Measurements from ENCODE around the gene BANP.
"Not testable (repeated sequence)": the region's sequence is repeated elsewhere in the genome, so short reads cannot be mapped to it uniquely, and the experiment has no call there.

- TF ChIP-seq, protein P1, sequence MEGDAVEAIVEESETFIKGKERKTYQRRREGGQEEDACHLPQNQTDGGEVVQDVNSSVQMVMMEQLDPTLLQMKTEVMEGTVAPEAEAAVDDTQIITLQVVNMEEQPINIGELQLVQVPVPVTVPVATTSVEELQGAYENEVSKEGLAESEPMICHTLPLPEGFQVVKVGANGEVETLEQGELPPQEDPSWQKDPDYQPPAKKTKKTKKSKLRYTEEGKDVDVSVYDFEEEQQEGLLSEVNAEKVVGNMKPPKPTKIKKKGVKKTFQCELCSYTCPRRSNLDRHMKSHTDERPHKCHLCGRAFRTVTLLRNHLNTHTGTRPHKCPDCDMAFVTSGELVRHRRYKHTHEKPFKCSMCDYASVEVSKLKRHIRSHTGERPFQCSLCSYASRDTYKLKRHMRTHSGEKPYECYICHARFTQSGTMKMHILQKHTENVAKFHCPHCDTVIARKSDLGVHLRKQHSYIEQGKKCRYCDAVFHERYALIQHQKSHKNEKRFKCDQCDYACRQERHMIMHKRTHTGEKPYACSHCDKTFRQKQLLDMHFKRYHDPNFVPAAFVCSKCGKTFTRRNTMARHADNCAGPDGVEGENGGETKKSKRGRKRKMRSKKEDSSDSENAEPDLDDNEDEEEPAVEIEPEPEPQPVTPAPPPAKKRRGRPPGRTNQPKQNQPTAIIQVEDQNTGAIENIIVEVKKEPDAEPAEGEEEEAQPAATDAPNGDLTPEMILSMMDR (IDR thresholded peaks at IDR 0.05) = not testable (repeated sequence)
- not testable (repeated sequence) for TF ChIP-seq POLR2AphosphoS5, POLR2A (IDR thresholded peaks at IDR 0.05)
Measured at GRCh38 chr16:88105574-88106140, 154.4 kb downstream of the BANP start.

All from breast epithelium (tissue), 3 donors.